Upper lobe of left lung (tissue), 4 donors: Measurements from ENCODE around the gene SH2D3C.

ENCODE experiments used
- EP300 ChIP-seq, 4 donors: sonication (generic); formaldehyde crosslinking; IDR thresholded peaks; one replicate each; pipeline ENCODE4 v1.5.1; 2017; ENCODE audit warnings: antibody characterized with exemption in 4 of 4, control low read depth in 2 of 4
- POLR2A ChIP-seq, 4 donors: fragments of 450-650 bp; IDR thresholded peaks; one replicate each; pipeline ENCODE4 v1.5.1; 2016 to 2017; ENCODE audit warnings: antibody characterized with exemption in 4 of 4, mild to moderate bottlenecking in 2 of 4
- TF ChIP-seq, protein P1 (sequence below), 6 experiments: fragments of 450-650 bp in 4 of 6; fragments of 200-600 bp in 2 of 6; sonication (generic) in 2 of 6; IDR thresholded peaks; one replicate each; pipeline ENCODE4 v1.5.1; 2016 to 2019; ENCODE audit warnings: antibody characterized with exemption in 6 of 6

- TF ChIP-seq, protein P1, sequence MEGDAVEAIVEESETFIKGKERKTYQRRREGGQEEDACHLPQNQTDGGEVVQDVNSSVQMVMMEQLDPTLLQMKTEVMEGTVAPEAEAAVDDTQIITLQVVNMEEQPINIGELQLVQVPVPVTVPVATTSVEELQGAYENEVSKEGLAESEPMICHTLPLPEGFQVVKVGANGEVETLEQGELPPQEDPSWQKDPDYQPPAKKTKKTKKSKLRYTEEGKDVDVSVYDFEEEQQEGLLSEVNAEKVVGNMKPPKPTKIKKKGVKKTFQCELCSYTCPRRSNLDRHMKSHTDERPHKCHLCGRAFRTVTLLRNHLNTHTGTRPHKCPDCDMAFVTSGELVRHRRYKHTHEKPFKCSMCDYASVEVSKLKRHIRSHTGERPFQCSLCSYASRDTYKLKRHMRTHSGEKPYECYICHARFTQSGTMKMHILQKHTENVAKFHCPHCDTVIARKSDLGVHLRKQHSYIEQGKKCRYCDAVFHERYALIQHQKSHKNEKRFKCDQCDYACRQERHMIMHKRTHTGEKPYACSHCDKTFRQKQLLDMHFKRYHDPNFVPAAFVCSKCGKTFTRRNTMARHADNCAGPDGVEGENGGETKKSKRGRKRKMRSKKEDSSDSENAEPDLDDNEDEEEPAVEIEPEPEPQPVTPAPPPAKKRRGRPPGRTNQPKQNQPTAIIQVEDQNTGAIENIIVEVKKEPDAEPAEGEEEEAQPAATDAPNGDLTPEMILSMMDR (IDR thresholded peaks at IDR 0.05), result no peak
- TF ChIP-seq EP300 (IDR thresholded peaks at IDR 0.05) (no peak), POLR2A (IDR thresholded peaks at IDR 0.05) (no peak)
Measured at GRCh38 chr9:127703289-127703946, 75.0 kb downstream of the SH2D3C start.
